ENCODE results near the gene RRAGC. TPM values are rescaled to one million over a fixed set of nuclear protein-coding genes. Genes with fewer than 3 reads are reported as not detected.

Gene RRAGC
- total RNA-seq, 1 experiment from 2014 or later, result 25.9 TPM

DNA sequence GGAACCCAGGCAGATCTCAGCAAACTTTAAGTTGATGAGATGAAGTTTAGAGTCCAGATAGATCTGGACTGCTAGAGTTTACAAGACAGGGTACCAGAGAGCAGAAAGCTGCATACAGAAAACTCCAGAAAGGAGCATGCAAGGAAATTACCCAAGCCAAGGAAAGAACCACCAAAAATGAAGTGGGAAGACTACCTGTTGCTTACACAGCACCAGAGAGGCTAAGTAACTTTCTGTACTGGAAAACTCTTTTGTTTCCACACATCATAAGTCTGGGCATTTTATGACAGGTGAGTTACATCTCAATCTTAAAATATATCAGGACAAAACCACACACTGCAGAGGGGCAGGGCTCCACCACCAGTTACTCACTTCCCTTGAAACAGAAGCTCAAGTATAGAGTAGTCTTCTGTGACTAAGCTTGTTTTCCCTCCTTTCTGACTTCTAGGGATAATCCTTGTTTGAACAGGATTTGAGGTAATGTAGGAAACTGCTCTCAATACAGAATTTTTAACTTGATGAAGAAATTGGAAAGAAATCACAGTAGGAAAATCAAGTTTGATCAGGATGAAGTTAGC lies 39.2 kb upstream of the RRAGC start:
- TF ChIP-seq, protein P1, sequence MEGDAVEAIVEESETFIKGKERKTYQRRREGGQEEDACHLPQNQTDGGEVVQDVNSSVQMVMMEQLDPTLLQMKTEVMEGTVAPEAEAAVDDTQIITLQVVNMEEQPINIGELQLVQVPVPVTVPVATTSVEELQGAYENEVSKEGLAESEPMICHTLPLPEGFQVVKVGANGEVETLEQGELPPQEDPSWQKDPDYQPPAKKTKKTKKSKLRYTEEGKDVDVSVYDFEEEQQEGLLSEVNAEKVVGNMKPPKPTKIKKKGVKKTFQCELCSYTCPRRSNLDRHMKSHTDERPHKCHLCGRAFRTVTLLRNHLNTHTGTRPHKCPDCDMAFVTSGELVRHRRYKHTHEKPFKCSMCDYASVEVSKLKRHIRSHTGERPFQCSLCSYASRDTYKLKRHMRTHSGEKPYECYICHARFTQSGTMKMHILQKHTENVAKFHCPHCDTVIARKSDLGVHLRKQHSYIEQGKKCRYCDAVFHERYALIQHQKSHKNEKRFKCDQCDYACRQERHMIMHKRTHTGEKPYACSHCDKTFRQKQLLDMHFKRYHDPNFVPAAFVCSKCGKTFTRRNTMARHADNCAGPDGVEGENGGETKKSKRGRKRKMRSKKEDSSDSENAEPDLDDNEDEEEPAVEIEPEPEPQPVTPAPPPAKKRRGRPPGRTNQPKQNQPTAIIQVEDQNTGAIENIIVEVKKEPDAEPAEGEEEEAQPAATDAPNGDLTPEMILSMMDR (IDR thresholded peaks at IDR 0.05; ENCODE audit: unreplicated experiment), result no peak
- Mint-ChIP-seq H3K27me3 (ENCODE audit: unreplicated experiment) (no peaks in the 10 kb centered on the region), H3K9me3 (ENCODE audit: low read depth, unreplicated experiment) (no peaks in the 10 kb centered on the region), H3K27ac (ENCODE audit: unreplicated experiment) (no peak overlapping the region), H3K4me3 (ENCODE audit: low read depth, unreplicated experiment) (no peak overlapping the region), H3K36me3 (ENCODE audit: insufficient read depth, unreplicated experiment) (no peaks in the 10 kb centered on the region), H3K4me1 (ENCODE audit: low read depth, unreplicated experiment) (no peaks in the 10 kb centered on the region)
- BruUV-seq (replicated peaks), result no TSS peak
- DNase-seq, result no peak
- intact Hi-C loops (cut with micrococcal nuclease; ENCODE audit: unreplicated experiment), result no loop called here
- CTCF ChIA-PET, result no interaction called here

DNA sequence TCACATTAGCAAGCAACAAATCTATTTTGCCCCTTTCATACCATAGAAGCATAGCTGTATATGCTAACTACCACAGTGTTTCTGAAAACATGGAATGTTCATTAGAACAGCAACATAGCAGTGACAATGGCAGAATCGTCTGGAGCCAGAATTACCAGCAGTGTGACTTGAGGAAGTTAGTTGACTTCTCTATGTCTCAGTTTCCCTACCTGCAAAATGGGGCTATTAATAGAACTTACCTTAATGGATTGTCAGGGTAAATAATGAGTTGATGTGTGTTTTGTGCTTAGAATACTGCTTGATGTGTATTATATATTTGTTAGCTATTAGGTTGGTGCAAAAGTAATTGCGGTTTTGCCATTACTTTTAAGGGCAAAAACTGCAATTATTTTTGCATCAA lies 36.6 kb upstream of the RRAGC start:
- Mint-ChIP-seq H3K27ac (ENCODE audit: unreplicated experiment) (no peak overlapping the region), H3K27me3 (ENCODE audit: unreplicated experiment) (no peaks in the 10 kb centered on the region), H3K36me3 (ENCODE audit: insufficient read depth, unreplicated experiment) (no peaks in the 10 kb centered on the region), H3K9me3 (ENCODE audit: low read depth, unreplicated experiment) (no peaks in the 10 kb centered on the region), H3K4me3 (ENCODE audit: low read depth, unreplicated experiment) (no peak overlapping the region), H3K4me1 (ENCODE audit: low read depth, unreplicated experiment) (no peaks in the 10 kb centered on the region)
- DNase-seq, result no peak
- intact Hi-C loops (cut with micrococcal nuclease; ENCODE audit: unreplicated experiment), result no loop called here
- no TSS peak for BruUV-seq (replicated peaks)
- CTCF ChIA-PET, result no interaction called here
- TF ChIP-seq, protein P1 (IDR thresholded peaks at IDR 0.05; ENCODE audit: unreplicated experiment), result no peak

DNA sequence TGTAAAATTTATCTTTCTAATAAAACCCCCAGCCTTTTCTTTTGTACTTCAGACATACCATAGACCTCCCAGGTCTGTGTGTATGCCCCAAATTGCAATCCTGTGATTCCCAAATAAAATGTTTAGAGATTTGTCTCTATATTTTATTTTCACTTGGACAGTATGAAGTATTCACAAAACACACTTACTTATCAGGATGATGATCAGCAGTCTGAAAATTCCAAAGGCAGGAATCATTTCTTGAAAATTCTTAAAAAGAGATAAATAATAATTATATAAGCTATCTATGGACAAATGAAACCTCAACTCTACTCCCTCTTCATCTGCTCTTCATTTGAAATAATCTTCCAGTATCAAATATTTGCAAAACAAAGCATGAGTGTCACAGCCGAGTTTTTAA lies 33.4 kb upstream of the RRAGC start:
- Mint-ChIP-seq H3K9me3 (ENCODE audit: low read depth, unreplicated experiment) (no peaks in the 10 kb centered on the region), H3K27ac (ENCODE audit: unreplicated experiment) (no peak overlapping the region), H3K36me3 (ENCODE audit: insufficient read depth, unreplicated experiment) (no peaks in the 10 kb centered on the region), H3K27me3 (ENCODE audit: unreplicated experiment) (no peaks in the 10 kb centered on the region), H3K4me1 (ENCODE audit: low read depth, unreplicated experiment) (no peaks in the 10 kb centered on the region), H3K4me3 (ENCODE audit: low read depth, unreplicated experiment) (no peak overlapping the region)
- CTCF ChIA-PET, result no interaction called here
- TF ChIP-seq, protein P1 (IDR thresholded peaks at IDR 0.05; ENCODE audit: unreplicated experiment), result no peak
- no TSS peak for BruUV-seq (replicated peaks)
- no peak for DNase-seq
- intact Hi-C loops (cut with micrococcal nuclease; ENCODE audit: unreplicated experiment), result no loop called here

DNA sequence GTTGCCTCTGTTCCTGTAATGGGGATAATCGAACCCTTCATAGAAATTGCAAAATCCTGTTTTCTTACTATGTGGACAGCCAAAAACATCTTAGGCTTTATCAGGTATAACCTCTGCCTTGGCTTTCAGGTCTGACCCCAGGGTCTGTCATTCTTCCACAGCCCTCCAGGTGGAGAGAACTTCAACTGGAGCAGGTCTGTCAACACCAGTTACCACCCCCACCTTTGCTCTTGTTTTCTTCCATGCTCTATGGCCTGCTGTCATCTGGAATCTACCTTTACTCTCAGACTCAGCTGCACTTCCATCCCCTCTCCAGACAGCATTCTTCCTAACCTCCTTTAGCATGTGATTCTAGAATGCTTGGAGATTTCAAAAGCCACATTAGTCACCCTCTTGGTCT lies 32.2 kb upstream of the RRAGC start:
- DNase-seq, result no peak
- no peaks in the 10 kb centered on the region for H3K36me3 Mint-ChIP-seq (ENCODE audit: insufficient read depth, unreplicated experiment)

More for the DNA sequence above, 32.2 kb upstream of the RRAGC start:
- CTCF ChIA-PET, result no interaction called here
- intact Hi-C loops (cut with micrococcal nuclease; ENCODE audit: unreplicated experiment), result no loop called here
- Mint-ChIP-seq H3K4me1 (ENCODE audit: low read depth, unreplicated experiment) (no peaks in the 10 kb centered on the region), H3K9me3 (ENCODE audit: low read depth, unreplicated experiment) (no peaks in the 10 kb centered on the region), H3K4me3 (ENCODE audit: low read depth, unreplicated experiment) (no peak overlapping the region), H3K27ac (ENCODE audit: unreplicated experiment) (no peak overlapping the region), H3K27me3 (ENCODE audit: unreplicated experiment) (no peaks in the 10 kb centered on the region)
- TF ChIP-seq, protein P1 (IDR thresholded peaks at IDR 0.05; ENCODE audit: unreplicated experiment), result no peak
- no TSS peak for BruUV-seq (replicated peaks)

Data from Calu3 (cell line).